Memory B cell (primary cell): ENCODE measurements around the gene GGCX.

Source experiments
- ATAC-seq: fragments of 150-1000 bp; cut with Tn5 transposase; 2 replicates; pipeline ENCODE4 v1.10.0; 2021; ENCODE audit warnings: low read depth, mild to moderate bottlenecking, moderate library complexity
- DNase-seq, 2 donors: peaks; one replicate each; pipeline ENCODE4 v3.0.0; 2022; ENCODE audit warnings: low spot score in 2 of 2
- H3K27ac Mint-ChIP-seq: one replicate; pipeline ENCODE4 v1.8.0; 2022; ENCODE audit warnings: mild to moderate bottlenecking, moderate library complexity, mixed read lengths
- H3K27me3 Mint-ChIP-seq: one replicate; pipeline ENCODE4 v1.8.0; 2022; ENCODE audit warnings: mixed read lengths
- H3K36me3 Mint-ChIP-seq: one replicate; pipeline ENCODE4 v1.8.0; 2022; ENCODE audit warnings: mild to moderate bottlenecking, mixed read lengths
- H3K4me1 Mint-ChIP-seq: one replicate; pipeline ENCODE4 v1.8.0; 2022; ENCODE audit warnings: mixed read lengths
- H3K4me3 Mint-ChIP-seq: one replicate; pipeline ENCODE4 v1.8.0; 2022; ENCODE audit warnings: mild to moderate bottlenecking, moderate library complexity, mixed read lengths
- H3K9me3 Mint-ChIP-seq: one replicate; pipeline ENCODE4 v1.8.0; 2022; ENCODE audit warnings: mixed read lengths

GGCX gene

DNA sequence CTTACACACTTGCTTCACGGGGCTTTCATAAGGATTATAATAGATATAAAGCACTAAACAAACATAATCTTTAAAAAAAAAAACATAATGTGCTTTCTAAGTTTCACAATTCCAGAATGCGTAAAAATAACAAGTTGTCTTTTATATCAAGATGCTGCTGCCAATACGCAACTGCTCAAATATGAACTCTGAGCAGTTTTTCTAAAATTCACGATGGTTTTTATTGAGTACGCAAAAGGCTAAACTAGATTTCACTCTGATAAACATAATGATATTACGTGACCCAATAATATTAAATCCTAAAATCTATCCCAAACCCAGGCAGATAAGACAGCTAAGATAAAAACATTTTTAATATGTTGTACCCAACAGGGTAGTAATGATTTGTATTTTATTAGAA is 47.0 kb downstream of the GGCX start:
- DNase-seq (no peak), ATAC-seq (no peak)
- no peaks in the 10 kb centered on the region for H3K36me3 Mint-ChIP-seq
- H3K27ac Mint-ChIP-seq: no peak overlapping the region
- peaks cover 5% of the 10 kb centered on the region for H3K27me3 Mint-ChIP-seq
- H3K4me3 Mint-ChIP-seq: no peak overlapping the region
- H3K4me1 Mint-ChIP-seq: no peaks in the 10 kb centered on the region
- no peaks in the 10 kb centered on the region for H3K9me3 Mint-ChIP-seq

DNA sequence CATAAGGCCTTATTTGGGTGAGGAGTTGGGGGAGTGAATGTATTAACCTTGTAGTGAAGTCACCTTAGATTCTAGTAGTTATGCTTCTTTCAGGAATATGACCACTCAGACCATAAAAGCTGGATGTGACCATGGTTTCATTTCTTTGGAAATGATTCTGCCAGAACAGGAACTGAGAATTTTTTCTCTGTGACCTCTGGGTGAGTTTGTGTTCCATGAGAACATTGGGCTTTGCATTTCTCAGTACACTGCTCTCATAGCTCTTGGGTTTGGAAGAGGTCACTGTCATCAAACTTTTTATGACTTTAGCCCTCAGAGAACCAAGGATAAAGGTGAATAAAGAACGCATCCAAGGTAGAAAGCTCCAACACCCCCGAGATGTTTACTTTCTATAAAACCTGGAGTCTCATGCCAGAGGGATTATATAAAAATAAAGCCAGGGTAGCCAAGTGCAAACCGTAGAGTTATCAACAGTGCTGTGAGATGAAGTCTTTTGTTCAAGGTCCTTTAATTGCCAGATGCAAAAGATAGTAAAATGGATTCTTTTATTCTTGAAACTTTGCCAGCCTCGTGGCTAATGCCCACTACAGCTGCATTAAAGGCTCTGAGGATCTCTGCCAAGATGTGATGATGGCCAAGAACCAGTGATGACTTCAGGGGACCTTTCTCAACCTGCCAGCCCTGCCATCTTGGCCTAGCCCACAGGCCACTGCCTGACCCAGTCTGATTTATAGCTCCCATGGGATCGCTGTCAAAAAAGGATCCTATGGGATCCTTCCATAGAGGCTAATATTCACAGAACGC is 50.1 kb downstream of the GGCX start:
- Mint-ChIP-seq H3K4me3 (no peak overlapping the region), H3K36me3 (no peaks in the 10 kb centered on the region), H3K27ac (no peak overlapping the region), H3K4me1 (no peaks in the 10 kb centered on the region), H3K9me3 (no peaks in the 10 kb centered on the region), H3K27me3 (peaks cover 4% of the 10 kb centered on the region)
- DNase-seq (no peak), ATAC-seq (no peak)

DNA sequence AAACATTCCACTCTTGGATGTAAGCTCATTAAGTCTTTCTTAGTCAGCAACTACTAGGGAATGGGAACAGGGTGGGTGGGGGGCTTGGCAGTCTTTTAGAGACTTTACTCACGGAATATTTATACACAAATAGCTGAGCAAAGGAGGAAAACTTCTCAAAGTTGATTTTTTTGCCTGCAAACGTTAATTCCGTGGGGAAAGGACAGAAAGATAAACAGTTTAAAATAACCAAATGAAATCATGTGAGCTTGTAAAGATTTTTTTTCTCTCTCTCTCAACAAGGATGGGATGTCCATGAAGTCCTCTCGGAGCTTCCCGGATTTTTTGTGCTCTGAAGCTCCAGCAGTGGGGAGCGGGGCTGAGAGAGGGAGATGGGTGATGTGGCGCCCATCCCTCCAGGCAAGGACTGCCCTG is 54.5 kb downstream of the GGCX start:
- Mint-ChIP-seq H3K4me1 (no peaks in the 10 kb centered on the region), H3K36me3 (no peaks in the 10 kb centered on the region)
- ATAC-seq: no peak

GRCh38 chr2:85505551-85506238 is 55.6 kb downstream of the GGCX start:
- H3K27ac Mint-ChIP-seq: no peak overlapping the region
- H3K27me3 Mint-ChIP-seq: peaks cover 2% of the 10 kb centered on the region

More for the DNA sequence above, 54.5 kb downstream of the GGCX start:
- Mint-ChIP-seq H3K9me3 (no peaks in the 10 kb centered on the region), H3K27me3 (peaks cover 2% of the 10 kb centered on the region), H3K4me3 (no peak overlapping the region), H3K27ac (no peak overlapping the region)
- DNase-seq: no peak

GRCh38 chr2:85504778-85505261 is 56.5 kb downstream of the GGCX start:
- peaks cover 1% of the 10 kb centered on the region for H3K27me3 Mint-ChIP-seq
- H3K4me1 Mint-ChIP-seq: peaks cover 11% of the 10 kb centered on the region
- no peaks in the 10 kb centered on the region for H3K36me3 Mint-ChIP-seq
- no peak overlapping the region for H3K27ac Mint-ChIP-seq
- DNase-seq (no peak), ATAC-seq (no peak)
- no peaks in the 10 kb centered on the region for H3K9me3 Mint-ChIP-seq
- H3K4me3 Mint-ChIP-seq: no peak overlapping the region

More at GRCh38 chr2:85505551-85506238, 55.6 kb downstream of the GGCX start:
- ATAC-seq: no peak
- H3K4me1 Mint-ChIP-seq: peaks cover 4% of the 10 kb centered on the region
- H3K4me3 Mint-ChIP-seq: no peak overlapping the region
- H3K9me3 Mint-ChIP-seq: no peaks in the 10 kb centered on the region
- H3K36me3 Mint-ChIP-seq: no peaks in the 10 kb centered on the region
- no peak for DNase-seq

GRCh38 chr2:85503851-85504777 is 57.2 kb downstream of the GGCX start:
- Mint-ChIP-seq H3K27me3 (no peaks in the 10 kb centered on the region), H3K36me3 (no peaks in the 10 kb centered on the region), H3K4me1 (peaks cover 11% of the 10 kb centered on the region), H3K9me3 (no peaks in the 10 kb centered on the region), H3K4me3 (no peak overlapping the region), H3K27ac (no peak overlapping the region)
- DNase-seq (no peak), ATAC-seq (no peak)

DNA sequence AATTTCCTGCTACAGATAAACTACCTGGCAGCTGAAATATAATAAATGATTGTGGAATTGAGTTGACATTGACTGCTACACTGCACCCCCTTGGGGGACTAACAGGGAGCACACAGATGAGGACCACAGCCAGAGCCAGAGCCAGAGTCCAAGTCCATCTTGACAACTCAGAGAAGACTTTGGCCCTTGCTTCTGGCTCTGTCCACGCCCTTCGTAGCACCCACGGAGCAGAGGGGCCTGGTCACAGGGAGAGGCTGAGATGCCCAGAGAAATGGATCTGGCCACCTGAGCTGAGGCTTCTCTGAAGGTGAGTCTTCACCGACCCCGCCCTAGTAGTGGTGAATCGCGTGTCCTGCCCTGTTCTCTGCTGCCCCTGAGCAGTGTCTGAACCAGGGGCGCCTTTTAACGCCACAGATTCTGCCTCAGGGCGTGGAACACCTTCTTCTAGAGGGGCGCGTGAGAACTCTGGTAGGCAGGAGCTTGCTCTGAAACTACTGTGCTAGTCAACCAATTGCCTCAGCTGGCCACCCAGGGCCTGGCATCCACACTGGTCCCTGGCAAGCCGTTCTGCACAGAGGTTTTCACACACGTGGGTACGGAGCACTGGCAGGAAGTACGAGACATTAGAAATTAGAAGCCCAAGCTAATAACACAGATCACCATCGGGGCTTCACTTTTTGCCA is 58.0 kb downstream of the GGCX start:
- Mint-ChIP-seq H3K27ac (no peak overlapping the region), H3K4me1 (peaks cover 11% of the 10 kb centered on the region), H3K27me3 (no peaks in the 10 kb centered on the region)

GRCh38 chr2:85502720-85503119 is 58.6 kb downstream of the GGCX start:
- DNase-seq: no peak
- H3K4me1 Mint-ChIP-seq: peaks cover 11% of the 10 kb centered on the region
- H3K36me3 Mint-ChIP-seq: no peaks in the 10 kb centered on the region
- no peaks in the 10 kb centered on the region for H3K9me3 Mint-ChIP-seq
- ATAC-seq: no peak
- H3K27ac Mint-ChIP-seq: no peak overlapping the region
- no peaks in the 10 kb centered on the region for H3K27me3 Mint-ChIP-seq
- H3K4me3 Mint-ChIP-seq: no peak overlapping the region

More for the DNA sequence above, 58.0 kb downstream of the GGCX start:
- no peak overlapping the region for H3K4me3 Mint-ChIP-seq
- H3K9me3 Mint-ChIP-seq: no peaks in the 10 kb centered on the region
- no peaks in the 10 kb centered on the region for H3K36me3 Mint-ChIP-seq
- DNase-seq: no peak
- no peak for ATAC-seq

DNA sequence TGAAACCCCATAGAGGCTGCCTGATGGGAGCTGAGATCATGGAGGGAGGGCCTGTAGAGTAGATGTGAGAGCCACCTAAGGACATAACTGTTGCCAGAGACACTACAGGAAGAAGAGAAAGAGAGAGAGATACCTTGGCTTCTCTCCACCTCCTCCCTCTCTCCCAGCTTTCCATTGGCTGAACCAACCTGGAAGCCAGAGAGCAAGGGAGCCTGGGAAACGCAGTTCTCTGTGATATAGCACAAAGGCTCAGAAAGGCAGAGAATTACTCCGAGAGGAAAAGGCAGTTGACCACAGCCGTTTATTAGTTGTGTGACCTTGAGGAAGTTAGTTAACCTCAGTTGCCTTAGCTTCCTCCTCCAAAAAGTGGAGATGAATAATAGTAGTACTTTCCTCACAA is 60.0 kb downstream of the GGCX start:
- Mint-ChIP-seq H3K36me3 (no peaks in the 10 kb centered on the region), H3K9me3 (no peaks in the 10 kb centered on the region), H3K4me1 (peaks cover 11% of the 10 kb centered on the region), H3K4me3 (no peak overlapping the region), H3K27ac (no peak overlapping the region), H3K27me3 (no peaks in the 10 kb centered on the region)
- DNase-seq: no peak
- ATAC-seq: no peak

GRCh38 chr2:85497944-85498630 is 63.2 kb downstream of the GGCX start:
- Mint-ChIP-seq H3K4me1 (peaks cover 15% of the 10 kb centered on the region), H3K9me3 (no peaks in the 10 kb centered on the region), H3K27ac (no peak overlapping the region), H3K27me3 (no peaks in the 10 kb centered on the region), H3K4me3 (no peak overlapping the region), H3K36me3 (no peaks in the 10 kb centered on the region)
- no peak for DNase-seq
- no peak for ATAC-seq

DNA sequence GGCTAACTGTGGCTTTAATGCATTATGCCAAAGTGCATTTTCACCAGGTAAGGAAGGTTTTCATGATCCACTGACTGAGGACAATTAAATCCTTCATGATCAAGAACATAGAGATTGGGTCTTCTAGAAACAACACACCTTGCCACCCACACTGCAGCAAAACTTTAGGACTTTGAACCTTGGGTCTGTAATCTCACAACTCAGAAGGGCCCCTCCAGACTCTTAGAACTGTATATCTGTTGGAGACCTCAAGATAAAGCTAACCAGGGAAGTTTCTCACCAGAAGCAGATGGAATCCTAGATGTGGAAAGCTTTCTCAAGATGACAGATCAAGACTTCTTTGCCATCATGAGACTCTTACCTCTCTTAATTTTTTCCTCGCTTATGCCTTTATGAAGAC is 64.9 kb downstream of the GGCX start:
- H3K4me1 Mint-ChIP-seq: peaks cover 15% of the 10 kb centered on the region
- no peak for DNase-seq
- ATAC-seq: no peak
- no peaks in the 10 kb centered on the region for H3K27me3 Mint-ChIP-seq
- no peaks in the 10 kb centered on the region for H3K9me3 Mint-ChIP-seq
- H3K36me3 Mint-ChIP-seq: no peaks in the 10 kb centered on the region
- no peak overlapping the region for H3K4me3 Mint-ChIP-seq
- H3K27ac Mint-ChIP-seq: no peak overlapping the region
